Heart right ventricle (tissue), 16 donors: ENCODE results near the gene CAPZB. TPM values are rescaled to one million over a fixed set of nuclear protein-coding genes. Genes with fewer than 3 reads are reported as not detected.

Experiments used
- ATAC-seq, 8 donors: fragments of 200-7000 bp; cut with Tn5 transposase; one replicate each; pipeline ENCODE4 v1.9.1; 2020; ENCODE audit warnings: mild to moderate bottlenecking in 8 of 8, moderate library complexity in 8 of 8, moderate number of reproducible peaks in 1 of 8
- DNase-seq, 2 donors: peaks; one replicate each; pipeline ENCODE4 v3.0.0-alpha.2; 2020
- H3K27ac ChIP-seq, 10 donors: fragments of 200-600 bp; sonication (generic) in 2 of 10; one replicate each; pipeline versions ENCODE4 v1.5.0 to v1.8.0; 2020 to 2022; ENCODE audit warnings: mild to moderate bottlenecking in 3 of 10
- H3K27me3 ChIP-seq, 7 donors: fragments of 200-600 bp; one replicate each; pipeline ENCODE4 v1.8.0; 2021 to 2022; ENCODE audit warnings: mild to moderate bottlenecking in 2 of 7
- H3K36me3 ChIP-seq, 9 donors: fragments of 200-600 bp; sonication (generic) in 1 of 9; one replicate each; pipeline versions ENCODE4 v1.5.0 to v1.8.0; 2020 to 2022; ENCODE audit warnings: mild to moderate bottlenecking in 2 of 9
- H3K4me1 ChIP-seq, 9 donors: fragments of 200-600 bp; sonication (generic) in 1 of 9; one replicate each; pipeline versions ENCODE4 v1.5.0 to v1.8.0; 2020 to 2022; ENCODE audit warnings: mild to moderate bottlenecking in 4 of 9
- H3K4me3 ChIP-seq, 10 donors: fragments of 200-600 bp; sonication (generic) in 2 of 10; one replicate each; pipeline versions ENCODE4 v1.5.0 to v1.8.0; 2020 to 2022; ENCODE audit warnings: mild to moderate bottlenecking in 7 of 10, moderate library complexity in 2 of 10
- H3K9me3 ChIP-seq, 11 donors: fragments of 200-600 bp in 10 of 11; sonication (generic) in 2 of 11; one replicate each; pipeline versions ENCODE4 v1.5.0 to v1.8.0; 2013 to 2022; ENCODE audit warnings: mild to moderate bottlenecking in 2 of 11, control low read depth in 1 of 11, moderate library complexity in 1 of 11
- WGBS, 2 donors: extraction: QIAGEN DNeasy Blood & Tissue Kit; methylation state at CpG; one replicate each; pipeline ENCODE4 v1.1.7; 2013; ENCODE audit warnings: inconsistent platforms in 1 of 2; 5-methylcytosine and 5-hydroxymethylcytosine counted together
- intact Hi-C, 10 donors: fragments of 100-400 bp; cut with DNase I; formaldehyde crosslinking; loops; one replicate each; pipeline versions ENCODE4 v1.11.1 to v1.14.2; 2022
- polyA plus RNA-seq, 2 donors: library from polyadenylated mRNA; stranded (reverse); fragments of 200-250 nt; gene quantifications; one replicate each; pipeline ENCODE4 v1.2.3, GENCODE V29; 2013
- total RNA-seq, 10 donors: library from RNA; stranded (reverse); fragmentation: NEBNext Ultra II Directional in 3 of 10; extraction: Animal tissue kit (Norgen Biotek cat#: 25700) in 3 of 10; gene quantifications; one replicate each; pipeline versions ENCODE4 v1.2.1 to v1.2.4, GENCODE V29; 2021 to 2023
- TF ChIP-seq, protein P1 (sequence below), 9 donors: fragments of 200-600 bp; sonication (generic) in 2 of 9; IDR thresholded peaks; one replicate each; pipeline versions ENCODE4 v1.5.0 to v1.8.0; 2021 to 2022; ENCODE audit warnings: antibody characterized with exemption in 9 of 9, mild to moderate bottlenecking in 5 of 9, moderate library complexity in 1 of 9
- donor health status: Arrhythmogenic right ventricular cardiomyopathy.
- donor health status: ischemic (EF 13 %, LVEDD 7.1; RV severe dilation, severe dysfunction).
- donor health status: healthy with polysubstance abuse.
- donor health status: DM: no; HTN: yes; CAD: no.
- donor health status: DM: no; HTN: no; CAD: no.
- donor health status: ischemic (EF 25% LVEDD 6.9; RV normal size, moderate dysfunction).
- donor health status: ischemic (EF 25% LVEDD 5.7; RV mildly dilated, moderate dysfunction).
- donor health status: healthy.
- donor health status: DM: yes; HTN: yes; CAD: no.
- donor health status: Ischemic cardiomyopathy.
- donor health status: ischemic (EF 35%, LVEDD 5.7; RV mildly dilated, moderate dysfunction).
- donor health status: nonischemic (EF 11% LVEDD 7.7; RV severe dilation, severe dysfunction).
- donor health status: DM: yes; HTN: yes; CAD: no.
- donor health status: PGD.
- donor health status: ischemic (EF 29% LVEDD 5.4; RV normal size, mild dysfunction).
- donor health status: nonischemic (EF 23%, LVEDD 6.1; RV moderate dilation, normal function).

The CAPZB gene
- total and polyA plus RNA-seq, 12 donors, result 158 to 307 (median 228) TPM

DNA sequence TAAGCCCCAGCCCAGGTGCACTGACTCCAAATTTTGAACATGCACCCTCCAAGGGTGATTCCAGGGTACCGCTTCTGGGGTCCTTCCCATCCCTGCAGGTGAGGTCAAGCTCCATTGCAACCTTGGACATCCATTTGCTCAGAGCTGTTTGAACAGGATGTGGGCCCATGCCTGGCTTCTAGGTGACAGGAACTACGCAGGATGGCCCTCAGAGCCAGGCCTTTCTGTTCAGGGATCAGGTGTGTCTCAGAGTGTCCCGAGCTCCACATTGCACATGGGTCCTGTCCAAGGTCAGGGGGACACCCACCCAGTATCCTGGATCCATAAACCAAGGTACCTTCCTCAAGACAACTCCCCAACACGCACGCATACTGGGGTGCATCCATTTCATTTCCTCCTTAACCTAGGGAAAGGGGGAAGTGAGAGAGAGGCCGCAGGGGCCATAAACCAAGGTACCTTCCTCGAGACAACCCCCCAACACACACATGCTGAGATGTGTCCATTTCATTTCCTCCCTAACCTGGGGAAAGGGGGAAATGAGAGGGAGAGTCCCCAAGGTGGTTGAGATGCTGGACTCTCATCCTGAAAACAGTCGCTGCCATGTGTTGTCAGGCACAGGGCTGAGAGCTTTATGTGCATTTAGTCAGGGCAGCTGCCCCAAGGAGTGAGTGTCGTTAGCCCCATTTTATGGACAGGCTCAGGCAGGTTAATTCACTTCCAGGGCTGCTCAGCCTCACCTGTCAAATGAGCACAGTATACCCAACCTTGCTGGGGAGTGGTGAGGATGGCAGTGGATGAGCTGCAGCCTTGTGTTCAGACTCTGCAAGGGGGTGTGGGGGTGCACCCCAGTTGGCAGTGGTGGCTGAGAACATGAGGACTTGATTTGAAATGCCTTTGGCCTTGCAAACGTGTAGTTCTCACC, 171.1 kb downstream of the CAPZB start:
- no peak for DNase-seq
- intact Hi-C loops, result no loop called here

DNA sequence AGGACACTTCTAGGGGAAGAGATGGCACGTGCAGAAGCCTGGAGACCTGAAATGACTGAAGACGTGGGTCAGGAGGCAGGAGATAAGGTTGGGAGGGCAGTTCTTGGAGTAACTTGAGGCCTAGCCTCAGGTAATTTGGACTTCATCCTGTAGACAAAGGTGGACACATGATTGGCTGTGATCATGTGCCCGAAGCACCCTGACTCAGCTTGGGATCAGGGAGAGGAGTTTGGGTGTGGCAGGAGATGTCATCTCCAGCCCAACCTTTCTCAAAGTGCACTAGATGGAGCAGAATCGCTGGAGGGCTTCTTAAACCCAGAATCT, 171.7 kb downstream of the CAPZB start:
- TF ChIP-seq, protein P1, sequence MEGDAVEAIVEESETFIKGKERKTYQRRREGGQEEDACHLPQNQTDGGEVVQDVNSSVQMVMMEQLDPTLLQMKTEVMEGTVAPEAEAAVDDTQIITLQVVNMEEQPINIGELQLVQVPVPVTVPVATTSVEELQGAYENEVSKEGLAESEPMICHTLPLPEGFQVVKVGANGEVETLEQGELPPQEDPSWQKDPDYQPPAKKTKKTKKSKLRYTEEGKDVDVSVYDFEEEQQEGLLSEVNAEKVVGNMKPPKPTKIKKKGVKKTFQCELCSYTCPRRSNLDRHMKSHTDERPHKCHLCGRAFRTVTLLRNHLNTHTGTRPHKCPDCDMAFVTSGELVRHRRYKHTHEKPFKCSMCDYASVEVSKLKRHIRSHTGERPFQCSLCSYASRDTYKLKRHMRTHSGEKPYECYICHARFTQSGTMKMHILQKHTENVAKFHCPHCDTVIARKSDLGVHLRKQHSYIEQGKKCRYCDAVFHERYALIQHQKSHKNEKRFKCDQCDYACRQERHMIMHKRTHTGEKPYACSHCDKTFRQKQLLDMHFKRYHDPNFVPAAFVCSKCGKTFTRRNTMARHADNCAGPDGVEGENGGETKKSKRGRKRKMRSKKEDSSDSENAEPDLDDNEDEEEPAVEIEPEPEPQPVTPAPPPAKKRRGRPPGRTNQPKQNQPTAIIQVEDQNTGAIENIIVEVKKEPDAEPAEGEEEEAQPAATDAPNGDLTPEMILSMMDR (IDR thresholded peaks at IDR 0.05), result no peak
- no peaks in the 10 kb centered on the region for H3K27me3 ChIP-seq
- DNase-seq, result no peak
- no peak for ATAC-seq
- H3K4me1 ChIP-seq, result peaks cover 9 to 59% (median 27%) of the 10 kb centered on the region in 9 donors
- WGBS, 2 donors, result 89 to 93% methylated on average over 4 of the region's 4 CpGs
- H3K27ac ChIP-seq, result peak overlapping the region in 1 of 10 donors; percentile 88
- intact Hi-C loops, result no loop called here
- H3K36me3 ChIP-seq, result peaks cover 0 to 21% (median 0%) of the 10 kb centered on the region in 9 donors
- no peaks in the 10 kb centered on the region for H3K9me3 ChIP-seq
- H3K4me3 ChIP-seq, result no peak overlapping the region

More for the DNA sequence above, 171.1 kb downstream of the CAPZB start:
- TF ChIP-seq, protein P1 (IDR thresholded peaks at IDR 0.05), result no peak
- ATAC-seq, result no peak
- Histone ChIP-seq H3K4me3 (no peak overlapping the region), H3K4me1 (peaks cover 9 to 59% (median 27%) of the 10 kb centered on the region in 9 donors), H3K27me3 (no peaks in the 10 kb centered on the region), H3K27ac (no peak overlapping the region), H3K36me3 (peaks cover 0 to 28% (median 0%) of the 10 kb centered on the region in 9 donors), H3K9me3 (no peaks in the 10 kb centered on the region)
- 91 to 95% methylated on average over 10 of the region's 10 CpGs for WGBS, 2 donors

DNA sequence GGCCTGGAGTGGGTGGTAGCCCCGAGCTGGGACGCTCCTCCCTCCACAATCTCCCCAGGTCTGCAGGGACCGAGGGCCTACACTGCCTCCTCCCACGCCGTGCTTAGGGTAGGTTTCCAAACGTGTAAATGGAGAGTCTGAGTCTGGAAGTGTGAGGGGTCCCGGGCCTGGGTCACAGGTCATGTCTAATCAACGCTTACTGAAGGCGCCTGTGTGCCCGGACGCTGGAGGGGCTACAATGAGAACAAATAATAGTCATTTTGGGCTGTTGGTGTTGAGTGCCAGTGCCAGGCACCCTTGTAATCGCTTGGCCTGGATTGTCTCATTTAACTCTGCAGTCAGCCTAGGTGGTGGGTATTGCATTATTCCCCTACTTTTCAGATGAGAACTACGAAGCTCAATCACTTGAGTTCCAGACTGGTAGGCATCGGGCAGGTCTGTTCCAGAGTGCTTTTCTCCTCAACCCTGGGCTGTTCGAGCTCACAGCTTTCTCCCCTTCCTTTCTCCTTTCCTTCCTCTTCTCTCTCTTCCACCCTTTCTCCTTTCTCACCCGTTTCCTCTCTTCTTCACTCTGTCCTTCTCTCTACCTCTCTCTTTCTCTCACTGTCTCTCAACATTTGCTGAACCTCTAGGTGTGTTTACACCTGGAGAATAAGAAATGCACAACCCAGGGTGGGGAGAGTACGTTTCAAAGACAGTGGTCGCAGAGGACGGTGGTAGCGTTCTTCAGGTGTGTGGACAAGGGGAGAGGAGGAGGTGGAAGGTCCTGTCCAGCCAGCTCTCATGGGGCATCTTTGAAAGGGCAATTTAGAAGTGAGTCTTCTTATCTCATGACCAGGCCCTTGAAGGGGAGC, 172.3 kb downstream of the CAPZB start:
- Histone ChIP-seq H3K4me3 (peak overlapping the region; percentile 63 to 99 (median 81)), H3K4me1 (peaks cover 9 to 59% (median 27%) of the 10 kb centered on the region in 9 donors), H3K27ac (peak overlapping the region in 9 of 10 donors; percentile 65 to 93 (median 89)), H3K27me3 (no peaks in the 10 kb centered on the region), H3K36me3 (peaks cover 0 to 20% (median 4%) of the 10 kb centered on the region in 9 donors), H3K9me3 (no peaks in the 10 kb centered on the region)
- DNase-seq (no peak), ATAC-seq (no peak)
- TF ChIP-seq, protein P1 (IDR thresholded peaks at IDR 0.05), result no peak
- intact Hi-C loops, result no loop called here
- WGBS, 2 donors, result 37 to 41% methylated on average over 20 of the region's 20 CpGs
